Measurements from ENCODE around the gene MATN1. TPM values are rescaled to one million over a fixed set of nuclear protein-coding genes. Genes with fewer than 3 reads are reported as not detected.

The MATN1 gene
- total and polyA plus RNA-seq, 2 of the 4 experiments (the other 2 are of a cell fraction) = 0.27 TPM; not detected in 1

DNA sequence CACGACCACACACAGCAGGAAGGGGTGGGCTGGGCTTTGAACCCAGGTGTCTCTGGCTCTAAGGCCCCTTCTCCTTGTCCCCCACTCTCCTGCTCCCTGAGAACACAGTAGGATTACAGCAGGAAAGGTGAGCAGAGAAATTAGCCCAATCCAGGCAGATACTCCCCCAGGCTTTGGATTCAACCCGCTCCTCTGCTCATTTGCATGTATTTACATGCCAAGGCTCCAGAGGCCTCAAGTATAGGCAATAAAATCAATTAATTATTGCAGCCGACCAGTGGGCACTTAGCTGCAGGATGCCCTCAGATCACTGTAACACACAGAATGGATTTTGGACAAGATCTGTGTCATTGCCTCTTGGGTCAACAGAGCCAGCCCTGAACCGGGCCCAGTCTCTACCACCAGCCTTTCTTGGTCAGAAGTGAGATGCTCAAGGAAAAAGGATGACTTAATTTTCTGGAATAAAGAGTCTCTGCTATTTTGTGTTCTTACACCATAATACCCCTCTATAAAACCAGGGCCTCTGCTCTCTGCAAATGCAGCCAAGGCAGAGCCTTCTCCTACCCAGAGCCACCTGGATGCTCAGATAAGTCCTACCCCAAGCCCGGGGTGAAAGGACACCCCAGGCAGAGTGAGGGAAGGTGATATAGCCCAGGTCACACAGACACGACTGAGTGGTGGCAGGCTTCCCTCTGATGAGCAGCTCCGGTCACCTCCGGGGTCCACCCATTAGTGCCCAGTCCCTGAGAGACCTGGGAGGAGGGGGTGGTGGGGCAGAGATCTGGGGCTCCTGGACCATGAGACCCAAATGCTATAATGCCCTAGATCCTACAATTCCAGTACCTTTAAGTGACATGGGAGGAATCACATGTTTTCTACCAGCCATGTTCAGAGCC lies 28.9 kb downstream of the MATN1 start:
- H4K20me1 ChIP-seq (ENCODE audit: insufficient read depth, low read length) = no peaks in the 10 kb centered on the region
- peaks cover 23% of the 10 kb centered on the region; the same call in 1 of the 2 replicates for H3K27me3 ChIP-seq (ENCODE audit: control insufficient read depth, insufficient read depth, low read length)
- H3K14ac ChIP-seq (replicated peaks; ENCODE audit: low read depth, low read length) = no peak overlapping the region
- H2BK15ac ChIP-seq (ENCODE audit: low read depth, low read length) = no peak overlapping the region
- dilution Hi-C loops (cut with HindIII; ENCODE audit: low sequenced_read_pairs, unreplicated experiment) (no loop called here), intact Hi-C loops (cut with micrococcal nuclease) (no loop called here), in situ Hi-C loops (cut with MboI; ENCODE audit: low sequenced_read_pairs) (no loop called here)
- no peak overlapping the region for H2AK5ac ChIP-seq (ENCODE audit: low read depth, low read length)
- no peak overlapping the region for H2BK20ac ChIP-seq (ENCODE audit: low read depth, low read length)
- DNase-seq (no peak), ATAC-seq (ENCODE audit: low read depth) (no peak)
- no peak overlapping the region for H4K8ac ChIP-seq (ENCODE audit: low read depth in 2 of 2, low read length in 2 of 2)
- no peak overlapping the region for H2AK9ac ChIP-seq (replicated peaks; ENCODE audit: low read depth, low read length, poor library complexity)
- no peak overlapping the region for H3K9ac ChIP-seq (ENCODE audit: low read depth, low read length)
- no peak overlapping the region for H3K4me2 ChIP-seq (ENCODE audit: low read depth, low read length)
- H4K91ac ChIP-seq (ENCODE audit: insufficient read depth, low read depth, low read length) = no peak overlapping the region
- H3K27ac ChIP-seq (ENCODE audit: insufficient read depth, low read length) = no peak overlapping the region
- no peak overlapping the region for H2AFZ ChIP-seq (replicated peaks; ENCODE audit: low read length, poor library complexity)
- no peaks in the 10 kb centered on the region for H3K36me3 ChIP-seq (ENCODE audit: control insufficient read depth, insufficient read depth, low read length)
- H3K4me3 ChIP-seq (ENCODE audit: insufficient read depth, low read depth, low read length) = no peak overlapping the region
- H3K56ac ChIP-seq (ENCODE audit: extremely low read depth, insufficient read depth, low read length) = no peak overlapping the region
- H2BK5ac ChIP-seq (ENCODE audit: low read depth, low read length, poor library complexity, severe bottlenecking) = no peak overlapping the region
- no peak overlapping the region for H4K5ac ChIP-seq (ENCODE audit: low read depth, low read length)
- no peaks in the 10 kb centered on the region for H3K9me3 ChIP-seq (ENCODE audit: control insufficient read depth, insufficient read depth, low read length)
- no peaks in the 10 kb centered on the region for H3K9me1 ChIP-seq (ENCODE audit: insufficient read depth, low read length)
- H3K18ac ChIP-seq (ENCODE audit: low read depth, low read length) = no peak overlapping the region
- H2BK120ac ChIP-seq (ENCODE audit: low read depth, low read length) = no peak overlapping the region
- H3K79me1 ChIP-seq (ENCODE audit: low read depth in 1 of 2, low read length in 2 of 2) = no peaks in the 10 kb centered on the region
- BruUV-seq (replicated peaks) = no TSS peak
- 20% methylated on average over 1 of the region's 8 CpGs; no CpG with 5 or more reads in 1 of the 2 experiments for WGBS, 2 experiments (ENCODE audit: extremely low coverage in 2 of 2, insufficient read length in 1 of 2)
- no peaks in the 10 kb centered on the region for H3K4me1 ChIP-seq (ENCODE audit: control insufficient read depth, insufficient read depth, low read length)
- CTCF ChIA-PET = no interaction called here
- no peak overlapping the region for H3K4ac ChIP-seq (ENCODE audit: low read depth, low read length)
- H3K23ac ChIP-seq (ENCODE audit: low read depth, low read length) = no peak overlapping the region
- POLR2A ChIA-PET (ENCODE audit: unreplicated experiment) = no interaction called here
- TF ChIP-seq RCOR1 (IDR thresholded peaks at IDR 0.05; ENCODE audit: insufficient replicate concordance, low read length) = no peak
- no peak for TF ChIP-seq CEBPB (IDR thresholded peaks at IDR 0.05; ENCODE audit: low read depth, low read length)
- TF ChIP-seq MAFK (IDR thresholded peaks at IDR 0.05; ENCODE audit: low read depth, low read length) = no peak
- no peak for TF ChIP-seq CHD1 (IDR thresholded peaks at IDR 0.05; ENCODE audit: low read depth, low read length)
- TF ChIP-seq RFX5 (IDR thresholded peaks at IDR 0.05; ENCODE audit: low read depth, low read length) = no peak
- no peak for TF ChIP-seq FOS (IDR thresholded peaks at IDR 0.05; ENCODE audit: low read depth, low read length)
- TF ChIP-seq, protein P1, sequence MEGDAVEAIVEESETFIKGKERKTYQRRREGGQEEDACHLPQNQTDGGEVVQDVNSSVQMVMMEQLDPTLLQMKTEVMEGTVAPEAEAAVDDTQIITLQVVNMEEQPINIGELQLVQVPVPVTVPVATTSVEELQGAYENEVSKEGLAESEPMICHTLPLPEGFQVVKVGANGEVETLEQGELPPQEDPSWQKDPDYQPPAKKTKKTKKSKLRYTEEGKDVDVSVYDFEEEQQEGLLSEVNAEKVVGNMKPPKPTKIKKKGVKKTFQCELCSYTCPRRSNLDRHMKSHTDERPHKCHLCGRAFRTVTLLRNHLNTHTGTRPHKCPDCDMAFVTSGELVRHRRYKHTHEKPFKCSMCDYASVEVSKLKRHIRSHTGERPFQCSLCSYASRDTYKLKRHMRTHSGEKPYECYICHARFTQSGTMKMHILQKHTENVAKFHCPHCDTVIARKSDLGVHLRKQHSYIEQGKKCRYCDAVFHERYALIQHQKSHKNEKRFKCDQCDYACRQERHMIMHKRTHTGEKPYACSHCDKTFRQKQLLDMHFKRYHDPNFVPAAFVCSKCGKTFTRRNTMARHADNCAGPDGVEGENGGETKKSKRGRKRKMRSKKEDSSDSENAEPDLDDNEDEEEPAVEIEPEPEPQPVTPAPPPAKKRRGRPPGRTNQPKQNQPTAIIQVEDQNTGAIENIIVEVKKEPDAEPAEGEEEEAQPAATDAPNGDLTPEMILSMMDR (conservative IDR thresholded peaks at IDR 0.05; ENCODE audit: low read depth, low read length) = no peak
- no peak for TF ChIP-seq MXI1 (IDR thresholded peaks at IDR 0.05; ENCODE audit: borderline replicate concordance, low read depth, low read length)
- no peak for TF ChIP-seq RAD21 (IDR thresholded peaks at IDR 0.05; ENCODE audit: low read length)
- no peak for TF ChIP-seq MAZ (IDR thresholded peaks at IDR 0.05; ENCODE audit: borderline replicate concordance, low read depth, low read length)
- no peak for TF ChIP-seq NFE2L2 (IDR thresholded peaks at IDR 0.05; ENCODE audit: low read depth, low read length)
- TF ChIP-seq BHLHE40 (IDR thresholded peaks at IDR 0.05; ENCODE audit: low read depth, low read length) = no peak
- TF ChIP-seq POLR2A (IDR thresholded peaks at IDR 0.05; ENCODE audit: low read depth, low read length) = no peak
- TF ChIP-seq SMC3 (IDR thresholded peaks at IDR 0.05; ENCODE audit: low read depth, low read length) = no peak
- TF ChIP-seq, protein P2, sequence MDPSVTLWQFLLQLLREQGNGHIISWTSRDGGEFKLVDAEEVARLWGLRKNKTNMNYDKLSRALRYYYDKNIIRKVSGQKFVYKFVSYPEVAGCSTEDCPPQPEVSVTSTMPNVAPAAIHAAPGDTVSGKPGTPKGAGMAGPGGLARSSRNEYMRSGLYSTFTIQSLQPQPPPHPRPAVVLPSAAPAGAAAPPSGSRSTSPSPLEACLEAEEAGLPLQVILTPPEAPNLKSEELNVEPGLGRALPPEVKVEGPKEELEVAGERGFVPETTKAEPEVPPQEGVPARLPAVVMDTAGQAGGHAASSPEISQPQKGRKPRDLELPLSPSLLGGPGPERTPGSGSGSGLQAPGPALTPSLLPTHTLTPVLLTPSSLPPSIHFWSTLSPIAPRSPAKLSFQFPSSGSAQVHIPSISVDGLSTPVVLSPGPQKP (IDR thresholded peaks at IDR 0.05; ENCODE audit: borderline replicate concordance, low read depth, low read length) = no peak

Data from IMR-90 (cell line).